GM12875 (cell line): ENCODE results near the gene KMT5B.

Experiments
- H3K4me3 ChIP-seq: one replicate; pipeline ENCODE4 v1.5.1; 2011; ENCODE audit warnings: low read depth, low read length, control low read depth
- CTCF ChIP-seq: IDR thresholded peaks from 2 replicates; pipeline ENCODE4 v1.5.1; 2011; ENCODE audit warnings: low read depth, mild to moderate bottlenecking, control low read depth, inconsistent platforms, low read length, moderate library complexity, borderline replicate concordance; ENCODE audit not compliant: insufficient read depth

The KMT5B gene

DNA sequence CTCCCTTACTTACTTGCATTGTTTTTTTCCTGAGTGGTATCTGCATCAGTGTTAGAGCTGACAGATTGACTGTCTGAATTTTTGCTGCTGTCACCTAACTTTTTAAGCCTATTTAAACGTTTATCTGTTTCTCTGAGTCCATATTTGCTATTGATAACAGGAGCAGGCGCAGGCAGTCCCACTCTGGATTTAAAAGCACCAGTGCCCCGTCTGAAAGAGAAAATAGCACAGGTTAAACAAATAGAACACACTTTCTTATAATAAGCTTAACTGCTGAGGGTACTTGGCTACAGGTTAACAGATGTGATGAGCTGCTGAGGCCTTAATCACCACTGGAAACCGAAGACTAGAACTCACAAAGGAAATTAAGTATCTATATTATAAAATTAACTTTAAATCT, 46.1 kb downstream of the KMT5B start:
- TF ChIP-seq CTCF: no peak
- no peak overlapping the region for H3K4me3 ChIP-seq

DNA sequence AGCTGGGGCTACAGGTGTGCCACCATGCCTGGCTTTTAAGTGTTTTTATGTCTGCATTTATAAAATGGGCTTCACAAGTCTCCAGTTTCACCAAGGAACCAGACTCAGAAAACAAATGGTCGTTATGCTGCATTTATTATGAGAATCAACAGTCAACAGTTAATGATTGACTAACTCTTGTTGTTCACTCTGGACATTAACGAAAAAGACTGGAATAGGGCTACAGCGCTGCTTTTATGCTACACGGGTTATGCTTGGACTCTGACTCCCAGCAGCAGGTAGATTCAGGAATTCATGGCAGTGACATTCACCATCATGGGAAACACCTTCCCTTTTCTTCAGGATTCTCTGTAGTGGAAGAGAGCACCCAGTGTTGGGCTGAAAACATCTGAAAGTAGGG, 47.5 kb downstream of the KMT5B start:
- no peak for TF ChIP-seq CTCF
- H3K4me3 ChIP-seq: no peak overlapping the region

DNA sequence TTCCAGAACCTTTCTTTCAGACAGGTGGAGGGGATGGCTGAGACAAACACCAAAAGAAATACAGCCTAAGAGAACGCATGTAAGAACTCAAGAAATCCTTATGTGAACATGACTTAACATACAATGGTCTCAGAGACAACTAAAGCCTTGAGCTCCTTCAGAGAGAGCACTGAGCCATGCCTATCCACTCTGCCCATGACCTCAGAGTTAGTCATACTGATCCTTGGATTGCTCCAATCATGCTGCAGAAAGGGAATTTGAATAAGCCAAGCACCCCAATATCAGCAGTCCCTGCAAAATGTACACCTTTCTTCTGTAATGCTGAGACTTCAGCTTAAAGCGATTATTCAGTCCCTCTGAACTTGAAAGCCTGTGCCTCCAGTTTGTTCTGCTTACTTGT, 48.7 kb downstream of the KMT5B start:
- no peak for TF ChIP-seq CTCF
- no peak overlapping the region for H3K4me3 ChIP-seq

DNA sequence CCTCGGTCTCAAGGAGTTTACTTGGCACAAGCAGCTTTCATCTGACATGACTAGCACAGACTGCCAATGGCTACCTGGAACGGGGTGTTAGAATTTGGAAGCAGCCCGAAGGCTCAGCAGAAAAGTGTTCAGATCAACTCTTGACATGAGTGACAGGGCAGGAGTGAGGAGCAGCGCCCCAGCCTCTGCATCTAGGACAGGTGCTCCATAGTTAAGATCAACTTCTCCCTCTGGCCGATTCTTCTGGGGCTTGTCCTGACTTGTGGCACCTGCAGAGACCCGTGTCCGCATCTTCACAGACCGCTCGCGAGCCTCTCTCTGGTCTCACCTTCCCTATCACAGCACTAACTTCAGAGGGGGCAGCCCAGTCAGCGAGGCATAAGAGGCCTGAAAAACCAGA, 49.4 kb downstream of the KMT5B start:
- TF ChIP-seq CTCF: no peak

GRCh38 chr11:68160100-68160695, 52.9 kb downstream of the KMT5B start:
- no peak overlapping the region for H3K4me3 ChIP-seq
- no peak for TF ChIP-seq CTCF

More for the DNA sequence above, 49.4 kb downstream of the KMT5B start:
- no peak overlapping the region for H3K4me3 ChIP-seq

GRCh38 chr11:68159665-68160064, 53.4 kb downstream of the KMT5B start:
- TF ChIP-seq CTCF: no peak
- H3K4me3 ChIP-seq: no peak overlapping the region

GRCh38 chr11:68159161-68159560, 53.9 kb downstream of the KMT5B start:
- no peak for TF ChIP-seq CTCF
- no peak overlapping the region for H3K4me3 ChIP-seq
